Astrocyte (in vitro differentiated cells and primary cell): ENCODE data around the gene TES. TPM values are rescaled to one million over a fixed set of nuclear protein-coding genes. Genes with fewer than 3 reads are reported as not detected.

Source experiments
- DNase-seq: peaks from one replicate; pipeline ENCODE4 v3.0.0-alpha.2; 2010; ENCODE audit warnings: low read depth
- FAIRE-seq: peaks from 2 replicates; lab custom pipeline; 2011; peaks lifted over from hg19 to GRCh38; lab: Jason Lieb, UNC
- H2AFZ ChIP-seq: 2 replicates; pipeline ENCODE4 v1.6.0; 2012; ENCODE audit warnings: low read depth, low read length, inconsistent platforms
- H3K27ac ChIP-seq: 2 replicates; pipeline ENCODE4 v1.5.1; 2011; ENCODE audit warnings: low read depth, low read length, inconsistent platforms
- H3K27me3 ChIP-seq: 2 replicates; pipeline ENCODE4 v1.6.0; 2011; ENCODE audit warnings: low read length, inconsistent platforms; ENCODE audit not compliant: insufficient read depth
- H3K36me3 ChIP-seq: 2 replicates; pipeline ENCODE4 v1.5.1; 2011; ENCODE audit warnings: low read length, inconsistent platforms; ENCODE audit not compliant: insufficient read depth
- H3K4me1 ChIP-seq: 2 replicates; pipeline ENCODE4 v1.5.1; 2011; ENCODE audit warnings: low read length, inconsistent platforms; ENCODE audit not compliant: insufficient read depth
- H3K4me2 ChIP-seq: 2 replicates; pipeline ENCODE4 v1.6.0; 2012; ENCODE audit warnings: low read length, inconsistent platforms
- H3K4me3 ChIP-seq: 2 replicates; pipeline ENCODE4 v1.5.1; 2011; ENCODE audit warnings: low read depth, mild to moderate bottlenecking, low read length, inconsistent platforms; ENCODE audit not compliant: insufficient read depth
- H3K79me2 ChIP-seq: 2 replicates; pipeline ENCODE4 v1.6.0; 2012; ENCODE audit warnings: mild to moderate bottlenecking, low read length, inconsistent platforms; ENCODE audit not compliant: insufficient read depth
- H3K9ac ChIP-seq: 2 replicates; pipeline ENCODE4 v1.6.0; 2012; ENCODE audit warnings: mild to moderate bottlenecking, low read length, inconsistent platforms
- H3K9me3 ChIP-seq: 2 replicates; pipeline ENCODE4 v1.5.1; 2012; ENCODE audit warnings: low read depth, mild to moderate bottlenecking, low read length, inconsistent platforms; ENCODE audit not compliant: insufficient read depth
- H4K20me1 ChIP-seq: 2 replicates; pipeline ENCODE4 v1.6.0; 2012; ENCODE audit warnings: low read length, inconsistent platforms; ENCODE audit not compliant: insufficient read depth
- H3K27ac Mint-ChIP-seq: one replicate; pipeline ENCODE4 v1.8.0; 2021; ENCODE audit warnings: mild to moderate bottlenecking, mixed read lengths; ENCODE audit not compliant: unreplicated experiment
- H3K27me3 Mint-ChIP-seq: one replicate; pipeline ENCODE4 v1.8.0; 2021; ENCODE audit warnings: low read depth, mixed read lengths; ENCODE audit not compliant: unreplicated experiment
- H3K36me3 Mint-ChIP-seq: one replicate; pipeline ENCODE4 v1.8.0; 2021; ENCODE audit warnings: low read depth, mixed read lengths; ENCODE audit not compliant: unreplicated experiment
- H3K4me1 Mint-ChIP-seq: one replicate; pipeline ENCODE4 v1.8.0; 2021; ENCODE audit warnings: low read depth, mixed read lengths; ENCODE audit not compliant: unreplicated experiment
- H3K4me3 Mint-ChIP-seq: one replicate; pipeline ENCODE4 v1.8.0; 2021; ENCODE audit warnings: mild to moderate bottlenecking, moderate library complexity, mixed read lengths; ENCODE audit not compliant: unreplicated experiment
- H3K9me3 Mint-ChIP-seq: one replicate; pipeline ENCODE4 v1.8.0; 2021; ENCODE audit warnings: mild to moderate bottlenecking, mixed read lengths; ENCODE audit not compliant: unreplicated experiment
- EZH2 ChIP-seq: IDR thresholded peaks from 2 replicates; pipeline ENCODE4 v1.6.1; 2012; ENCODE audit warnings: mild to moderate bottlenecking, low read length, inconsistent platforms; ENCODE audit not compliant: insufficient read depth
- total RNA-seq: library from RNA; stranded (reverse); gene quantifications from 2 replicates; pipeline ENCODE4 v1.2.1, GENCODE V29; 2021
- TF ChIP-seq, protein P1 (sequence below): IDR thresholded peaks from 2 replicates; pipeline ENCODE4 v1.5.1; 2011; ENCODE audit warnings: low read depth, mild to moderate bottlenecking, inconsistent platforms, low read length, moderate library complexity; ENCODE audit not compliant: insufficient read depth

The TES gene
- total RNA-seq, 1 donor from 2014 or later = 179 TPM

DNA sequence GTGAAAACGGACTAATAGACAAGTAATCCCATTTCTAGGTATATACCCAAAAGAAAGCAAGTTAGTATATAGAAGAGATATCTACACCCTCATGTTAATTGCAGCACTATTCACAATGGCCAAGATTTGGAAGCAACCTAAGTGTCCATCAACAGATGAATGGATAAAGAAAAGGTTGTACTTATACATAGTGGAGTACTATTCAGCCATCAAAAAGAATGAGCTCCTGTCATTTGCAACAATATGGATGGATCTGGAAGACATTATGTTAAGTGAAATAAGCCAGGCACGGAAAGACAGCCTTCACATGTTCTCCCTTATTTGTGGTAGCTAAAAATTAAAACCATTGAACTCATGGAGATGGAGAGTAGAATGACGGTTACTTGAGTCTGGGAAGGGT lies 88.2 kb downstream of the TES start:
- Histone ChIP-seq H3K4me2 (no peak overlapping the region), H3K9ac (no peak overlapping the region), H3K4me1 (no peaks in the 10 kb centered on the region), H4K20me1 (no peaks in the 10 kb centered on the region), H3K9me3 (no peaks in the 10 kb centered on the region), H3K36me3 (no peaks in the 10 kb centered on the region), H3K27me3 (no peaks in the 10 kb centered on the region), H3K4me3 (no peak overlapping the region), H3K79me2 (peaks cover 6% of the 10 kb centered on the region), H3K27ac (no peak overlapping the region), H2AFZ (no peak overlapping the region)
- Mint-ChIP-seq H3K4me1 (no peaks in the 10 kb centered on the region), H3K27me3 (no peaks in the 10 kb centered on the region), H3K27ac (no peak overlapping the region), H3K36me3 (no peaks in the 10 kb centered on the region), H3K4me3 (no peak overlapping the region), H3K9me3 (peaks cover 5% of the 10 kb centered on the region)
- FAIRE-seq (no peak), DNase-seq (no peak)
- TF ChIP-seq EZH2 = no peak
- TF ChIP-seq, protein P1, sequence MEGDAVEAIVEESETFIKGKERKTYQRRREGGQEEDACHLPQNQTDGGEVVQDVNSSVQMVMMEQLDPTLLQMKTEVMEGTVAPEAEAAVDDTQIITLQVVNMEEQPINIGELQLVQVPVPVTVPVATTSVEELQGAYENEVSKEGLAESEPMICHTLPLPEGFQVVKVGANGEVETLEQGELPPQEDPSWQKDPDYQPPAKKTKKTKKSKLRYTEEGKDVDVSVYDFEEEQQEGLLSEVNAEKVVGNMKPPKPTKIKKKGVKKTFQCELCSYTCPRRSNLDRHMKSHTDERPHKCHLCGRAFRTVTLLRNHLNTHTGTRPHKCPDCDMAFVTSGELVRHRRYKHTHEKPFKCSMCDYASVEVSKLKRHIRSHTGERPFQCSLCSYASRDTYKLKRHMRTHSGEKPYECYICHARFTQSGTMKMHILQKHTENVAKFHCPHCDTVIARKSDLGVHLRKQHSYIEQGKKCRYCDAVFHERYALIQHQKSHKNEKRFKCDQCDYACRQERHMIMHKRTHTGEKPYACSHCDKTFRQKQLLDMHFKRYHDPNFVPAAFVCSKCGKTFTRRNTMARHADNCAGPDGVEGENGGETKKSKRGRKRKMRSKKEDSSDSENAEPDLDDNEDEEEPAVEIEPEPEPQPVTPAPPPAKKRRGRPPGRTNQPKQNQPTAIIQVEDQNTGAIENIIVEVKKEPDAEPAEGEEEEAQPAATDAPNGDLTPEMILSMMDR = no peak

DNA sequence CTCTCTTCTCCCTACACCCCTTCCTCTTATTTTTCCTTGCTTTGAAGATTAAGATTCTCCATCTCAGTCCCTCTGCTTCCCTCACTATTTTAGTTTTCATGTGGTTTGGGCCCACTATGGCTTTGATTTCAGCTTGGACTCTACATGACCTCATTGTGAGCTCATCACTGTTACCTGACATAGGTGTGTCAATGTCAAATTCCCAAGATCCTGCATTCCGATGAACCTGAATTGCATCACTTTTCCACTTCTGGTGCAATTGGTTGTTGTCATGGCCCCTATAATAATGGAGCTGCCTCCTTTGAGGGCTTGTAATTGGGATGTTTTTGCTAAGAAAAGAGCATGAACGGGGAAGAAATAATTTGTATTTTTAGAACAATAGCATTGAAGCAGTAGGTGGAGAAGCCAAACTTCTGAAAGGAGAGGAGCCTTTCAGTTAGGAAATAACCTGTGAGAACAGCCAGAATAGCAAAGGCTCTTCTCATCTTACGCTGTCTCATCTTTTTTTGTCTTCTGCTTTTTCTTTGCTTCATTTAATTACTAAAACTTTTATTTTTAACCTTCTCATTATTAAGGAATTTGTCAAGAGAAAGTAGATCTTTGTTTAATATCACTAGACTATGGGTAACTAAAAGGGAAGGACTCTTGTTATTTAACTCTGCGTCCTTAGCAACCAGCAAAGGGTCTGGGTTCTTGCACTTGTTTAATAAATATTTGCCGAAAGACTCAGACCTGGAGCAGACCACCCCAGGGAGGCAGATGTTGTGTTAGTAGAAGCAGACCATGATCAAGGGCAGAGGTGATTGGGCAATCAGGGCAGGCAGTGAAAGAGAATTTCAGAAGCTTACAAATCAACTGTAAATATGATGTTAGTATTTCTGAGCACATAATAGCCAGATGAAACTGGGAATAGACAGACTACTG lies 95.4 kb downstream of the TES start:
- Histone ChIP-seq H3K27ac (no peak overlapping the region), H3K9ac (no peak overlapping the region), H3K4me1 (peaks cover 6% of the 10 kb centered on the region), H2AFZ (no peak overlapping the region), H3K4me3 (no peak overlapping the region), H4K20me1 (no peaks in the 10 kb centered on the region), H3K36me3 (no peaks in the 10 kb centered on the region), H3K79me2 (no peaks in the 10 kb centered on the region), H3K4me2 (no peak overlapping the region), H3K9me3 (no peaks in the 10 kb centered on the region), H3K27me3 (no peaks in the 10 kb centered on the region)
- DNase-seq (no peak), FAIRE-seq (no peak)
- Mint-ChIP-seq H3K36me3 (no peaks in the 10 kb centered on the region), H3K4me1 (no peaks in the 10 kb centered on the region), H3K4me3 (no peak overlapping the region), H3K27ac (no peak overlapping the region), H3K9me3 (no peaks in the 10 kb centered on the region), H3K27me3 (no peaks in the 10 kb centered on the region)
- TF ChIP-seq, protein P1 = no peak
- no peak for TF ChIP-seq EZH2
